Activated CD4-positive, alpha-beta T cell treated with anti-CD3 and anti-CD28 coated beads, Interleukin-2, amount 10 ng/mL, durations not matched to agents 24 days and 14 days (primary cell): ENCODE results near the gene ALG1. TPM values are rescaled to one million over a fixed set of nuclear protein-coding genes. Genes with fewer than 3 reads are reported as not detected.
"Not testable (repeated sequence)": the region's sequence is repeated elsewhere in the genome, so short reads cannot be mapped to it uniquely, and the experiment has no call there.

Experiments
- DNase-seq: peaks from one replicate; pipeline ENCODE4 v3.0.0; 2022
- H3K27ac Mint-ChIP-seq: one replicate; pipeline ENCODE4 v1.8.0; 2022; ENCODE audit warnings: mild to moderate bottlenecking, mixed read lengths
- H3K27me3 Mint-ChIP-seq: one replicate; pipeline ENCODE4 v1.8.0; 2022; ENCODE audit warnings: mixed read lengths
- H3K36me3 Mint-ChIP-seq: one replicate; pipeline ENCODE4 v1.8.0; 2022; ENCODE audit warnings: low read depth, mild to moderate bottlenecking, mixed read lengths
- H3K4me1 Mint-ChIP-seq: one replicate; pipeline ENCODE4 v1.8.0; 2021; ENCODE audit warnings: mixed read lengths
- H3K4me3 Mint-ChIP-seq: one replicate; pipeline ENCODE4 v1.8.0; 2022; ENCODE audit warnings: mild to moderate bottlenecking, moderate library complexity, mixed read lengths
- H3K9me3 Mint-ChIP-seq: one replicate; pipeline ENCODE4 v1.8.0; 2021; ENCODE audit warnings: mixed read lengths
- intact Hi-C: fragments of 100-400 bp; cut with micrococcal nuclease; formaldehyde crosslinking; loops from one replicate; pipeline ENCODE4 v1.15.1; 2023
- total RNA-seq: library from RNA; stranded (reverse); gene quantifications from 2 replicates; pipeline ENCODE4 v1.2.3, GENCODE V29; 2022

The ALG1 gene
- total RNA-seq, 1 donor from 2014 or later, result 36.1 TPM

GRCh38 chr16:5108505-5109158, 37.0 kb downstream of the ALG1 start:
- Mint-ChIP-seq H3K9me3 (no peaks in the 10 kb centered on the region), H3K4me3 (no peak overlapping the region), H3K36me3 (no peaks in the 10 kb centered on the region), H3K27ac (no peak overlapping the region), H3K4me1 (no peaks in the 10 kb centered on the region), H3K27me3 (peaks cover 3% of the 10 kb centered on the region)
- no peak for DNase-seq
- intact Hi-C loops, result no loop called here

- intact Hi-C loops, H3K27ac Mint-ChIP-seq, H3K4me1 Mint-ChIP-seq, H3K27me3 Mint-ChIP-seq, DNase-seq, H3K36me3 Mint-ChIP-seq, H3K9me3 Mint-ChIP-seq, H3K4me3 Mint-ChIP-seq: not testable (repeated sequence)
Measured at GRCh38 chr16:5110933-5111332, 39.3 kb downstream of the ALG1 start.

GRCh38 chr16:5116780-5117295, 45.2 kb downstream of the ALG1 start:
- H3K27ac Mint-ChIP-seq, result not testable (repeated sequence)

GRCh38 chr16:5117300-5118087, 45.9 kb downstream of the ALG1 start:
- H3K9me3 Mint-ChIP-seq, DNase-seq, H3K27ac Mint-ChIP-seq, H3K36me3 Mint-ChIP-seq, H3K4me3 Mint-ChIP-seq, H3K4me1 Mint-ChIP-seq, intact Hi-C loops: not testable (repeated sequence)
- H3K27me3 Mint-ChIP-seq, result peaks cover 24% of the 10 kb centered on the region

More at GRCh38 chr16:5116780-5117295, 45.2 kb downstream of the ALG1 start:
- H3K4me3 Mint-ChIP-seq, H3K4me1 Mint-ChIP-seq, H3K36me3 Mint-ChIP-seq, H3K9me3 Mint-ChIP-seq, DNase-seq, intact Hi-C loops: not testable (repeated sequence)
- peaks cover 24% of the 10 kb centered on the region for H3K27me3 Mint-ChIP-seq

DNA sequence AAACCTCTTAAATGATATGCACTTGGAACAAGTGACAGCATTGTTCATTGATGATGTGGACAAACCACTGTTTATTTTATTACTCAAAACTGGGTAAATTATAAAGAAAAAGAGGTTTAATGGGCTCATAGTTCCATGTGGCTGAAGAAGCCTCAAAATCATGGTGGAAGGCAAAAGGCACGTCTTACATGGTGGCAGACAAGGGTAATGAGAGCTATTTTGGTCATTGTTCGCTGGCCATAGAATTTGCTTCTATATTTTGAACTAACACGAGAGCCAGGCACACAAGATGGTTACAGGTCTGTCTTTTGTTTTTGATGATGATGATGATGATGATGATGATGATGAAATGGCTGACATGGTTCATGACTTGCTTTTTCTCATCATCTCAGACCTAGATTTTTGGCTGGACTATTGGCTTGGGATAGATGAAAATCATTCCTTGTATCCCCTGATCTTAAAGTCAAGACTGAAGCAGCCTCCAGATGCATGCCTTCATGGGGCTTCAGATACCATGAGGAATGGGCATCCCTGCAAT, 59.9 kb downstream of the ALG1 start:
- H3K4me1 Mint-ChIP-seq, H3K9me3 Mint-ChIP-seq, H3K4me3 Mint-ChIP-seq, intact Hi-C loops, H3K36me3 Mint-ChIP-seq, H3K27ac Mint-ChIP-seq, DNase-seq: not testable (repeated sequence)
- H3K27me3 Mint-ChIP-seq, result peaks cover 22% of the 10 kb centered on the region

DNA sequence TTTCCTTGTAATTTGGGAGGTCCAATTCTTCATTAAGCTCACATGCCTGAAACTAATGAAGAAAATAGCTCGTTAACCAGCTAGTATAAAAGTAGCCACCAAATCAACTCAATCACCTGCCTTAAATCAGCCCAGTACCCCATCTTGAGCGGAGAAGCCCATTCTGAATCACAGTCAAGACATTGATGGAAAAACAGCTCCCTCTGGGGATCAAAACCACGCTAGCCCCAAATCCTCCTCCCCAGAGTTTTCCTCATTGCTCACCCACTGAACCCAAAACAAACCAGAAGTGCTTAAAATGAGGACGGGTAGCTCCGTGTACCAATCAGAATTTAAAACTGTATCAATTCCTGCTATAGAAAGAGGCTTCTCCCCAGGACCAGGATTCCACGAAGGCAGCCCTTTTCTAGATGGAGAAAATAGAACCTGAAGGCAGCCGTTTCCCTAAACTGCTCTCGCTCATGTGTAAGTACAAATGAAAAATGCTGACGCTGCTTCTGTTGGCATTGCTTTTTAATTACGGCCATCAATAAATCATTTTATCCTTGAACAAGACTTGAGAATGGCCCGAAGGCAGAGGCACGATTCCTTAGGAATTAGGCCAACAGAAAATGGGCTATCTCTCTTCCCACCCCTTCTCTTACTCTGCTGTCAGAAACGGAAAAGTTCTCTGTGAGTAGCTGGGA, 61.4 kb downstream of the ALG1 start:
- H3K9me3 Mint-ChIP-seq, intact Hi-C loops, DNase-seq, H3K4me3 Mint-ChIP-seq, H3K4me1 Mint-ChIP-seq, H3K27ac Mint-ChIP-seq, H3K36me3 Mint-ChIP-seq: not testable (repeated sequence)
- H3K27me3 Mint-ChIP-seq, result peaks cover 27% of the 10 kb centered on the region

DNA sequence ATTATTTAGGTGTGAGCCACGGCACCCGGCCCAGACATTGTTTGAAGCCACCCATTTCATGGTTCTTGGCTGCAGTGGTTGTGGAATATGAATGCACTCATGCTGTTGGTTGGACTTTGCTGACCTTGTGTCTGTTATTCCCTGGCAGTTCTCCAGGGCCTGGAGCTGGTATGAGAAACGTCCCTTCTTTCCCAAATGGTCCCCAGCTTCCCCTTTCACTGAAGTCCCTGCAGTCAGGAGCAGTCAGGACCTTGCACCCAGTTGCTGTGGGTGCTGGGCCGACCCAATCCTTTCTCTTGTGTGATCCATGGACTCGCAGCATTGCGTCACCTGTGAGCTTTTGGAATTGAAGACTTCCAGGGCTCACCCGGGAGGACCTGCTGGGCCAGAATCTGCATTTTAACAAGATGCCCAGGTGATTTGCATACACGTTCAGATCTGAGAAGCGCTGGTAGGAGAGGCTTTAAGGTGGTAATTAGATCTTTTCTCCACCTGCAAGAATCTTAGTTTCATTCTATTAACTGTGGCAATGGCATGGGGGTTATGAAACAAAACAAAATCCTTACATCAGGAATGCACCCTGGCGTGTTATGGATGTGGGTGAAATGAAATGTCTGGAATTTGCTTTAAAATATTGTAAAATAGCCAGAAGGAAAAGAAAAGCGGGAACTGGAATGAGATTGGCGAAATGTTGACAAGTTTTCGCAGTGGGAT, 63.3 kb downstream of the ALG1 start:
- H3K36me3 Mint-ChIP-seq, H3K4me1 Mint-ChIP-seq, H3K4me3 Mint-ChIP-seq, intact Hi-C loops, H3K27ac Mint-ChIP-seq, H3K9me3 Mint-ChIP-seq, DNase-seq: not testable (repeated sequence)
- H3K27me3 Mint-ChIP-seq, result peaks cover 25% of the 10 kb centered on the region

Other genes starting within 250 kb of the ALG1 start
- gene GLYR1, start 224.6 kb upstream of the ALG1 start, total RNA-seq, result 109 and 119 TPM in 2 replicates
- 36.5 and 36.9 TPM in 2 replicates for gene UBN1, start 224.4 kb upstream of the ALG1 start, total RNA-seq
- gene PPL, start 134.7 kb upstream of the ALG1 start, total RNA-seq, result not detected in 2 replicates
- not detected in 2 replicates for gene SEC14L5, start 113.5 kb upstream of the ALG1 start, total RNA-seq
- 10.6 and 11.4 TPM in 2 replicates for gene NAGPA, start 37.9 kb upstream of the ALG1 start, total RNA-seq
- not detected in 2 replicates for gene C16orf89, start 5.9 kb upstream of the ALG1 start, total RNA-seq
- 31.6 and 31.7 TPM in 2 replicates for gene EEF2KMT, start 26.0 kb downstream of the ALG1 start, total RNA-seq